A172 (cell line): ENCODE measurements around the gene GSTO1. TPM values are rescaled to one million over a fixed set of nuclear protein-coding genes. Genes with fewer than 3 reads are reported as not detected.

Experiments used
- DNase-seq: peaks from one replicate; pipeline ENCODE4 v3.0.0-alpha.2; 2015; ENCODE audit warnings: low spot score
- total RNA-seq: library from RNA; depleted of rRNA; stranded (reverse); fragments of >200 nt; shearing (Covaris generic); gene quantifications from 2 replicates; pipeline ENCODE4 v1.2.3, GENCODE V29; 2014

The GSTO1 gene
- total RNA-seq, 1 experiment from 2014 or later = 271 TPM

GRCh38 chr10:104250371-104250770 lies 4.3 kb upstream of the GSTO1 start:
- no peak for DNase-seq

- no peak for DNase-seq
Measured at GRCh38 chr10:104251443-104251842, 3.2 kb upstream of the GSTO1 start.

GRCh38 chr10:104252368-104252767 lies 2.3 kb upstream of the GSTO1 start:
- DNase-seq = no peak

GRCh38 chr10:104253106-104253505 lies 1.6 kb upstream of the GSTO1 start:
- DNase-seq = no peak

GRCh38 chr10:104253606-104254410 lies 884 bp upstream of the GSTO1 start:
- DNase-seq = no peak

- peak; percentile 71 for DNase-seq
Measured at GRCh38 chr10:104255311-104255981, 754 bp downstream of the GSTO1 start.

GRCh38 chr10:104256335-104256961 lies 1.8 kb downstream of the GSTO1 start:
- DNase-seq = peak; percentile 16

GRCh38 chr10:104257235-104257634 lies 2.5 kb downstream of the GSTO1 start:
- DNase-seq = no peak

- DNase-seq = no peak
Measured at GRCh38 chr10:104258209-104258608, 3.5 kb downstream of the GSTO1 start.

GRCh38 chr10:104259456-104259855 lies 4.8 kb downstream of the GSTO1 start:
- DNase-seq = no peak

- no peak for DNase-seq
Measured at GRCh38 chr10:104259999-104260774, 5.5 kb downstream of the GSTO1 start.

GRCh38 chr10:104260775-104261115 lies 6.1 kb downstream of the GSTO1 start:
- peak; percentile 64 for DNase-seq

- DNase-seq = no peak
Measured at GRCh38 chr10:104262055-104262454, 7.4 kb downstream of the GSTO1 start.

- no peak for DNase-seq
Measured at GRCh38 chr10:104264783-104265182, 10.1 kb downstream of the GSTO1 start.

- DNase-seq = no peak
Measured at GRCh38 chr10:104267721-104268404, 13.2 kb downstream of the GSTO1 start.

- DNase-seq = peak; percentile 27
Measured at GRCh38 chr10:104268405-104268712, 13.7 kb downstream of the GSTO1 start.

- peak; percentile 98 for DNase-seq
Measured at GRCh38 chr10:104268713-104269645, 14.3 kb downstream of the GSTO1 start, which contains the start of gene GSTO2. GSTO2 (plus strand) TSS chr10:104269184; CDS start chr10:104274916, 5,732 bp downstream.

GRCh38 chr10:104273286-104273685 lies 18.6 kb downstream of the GSTO1 start:
- DNase-seq = no peak

GRCh38 chr10:104273899-104274575 lies 19.3 kb downstream of the GSTO1 start:
- no peak for DNase-seq
